ENCODE results near the gene GCHFR.

Gene GCHFR

DNA sequence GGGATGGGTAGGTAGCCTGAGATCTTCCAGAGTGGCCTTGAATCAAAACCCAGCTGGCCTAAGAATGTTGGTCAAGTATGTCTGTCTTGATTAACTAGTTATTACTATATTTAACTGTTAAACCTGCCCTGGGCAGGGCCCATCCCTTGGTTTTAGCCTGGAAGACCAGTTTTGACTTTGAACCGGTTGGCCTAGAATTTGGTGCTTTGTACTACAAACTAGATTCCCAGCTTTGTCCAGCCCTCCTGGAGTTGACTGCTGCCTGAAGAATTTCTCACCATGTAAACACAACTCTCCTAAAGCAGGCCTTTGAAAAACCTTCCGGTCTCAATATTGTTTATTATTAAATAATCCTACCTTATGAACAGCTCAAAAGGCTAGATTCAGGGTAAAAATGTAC lies 21.9 kb downstream of the GCHFR start:
- Histone ChIP-seq H3K4me1 (ENCODE audit: insufficient read depth, low read length, severe bottlenecking) (peaks cover 11% of the 10 kb centered on the region), H2AFZ (ENCODE audit: low read length) (no peak overlapping the region), H4K20me1 (ENCODE audit: insufficient read depth, low read length) (no peaks in the 10 kb centered on the region), H3K79me2 (ENCODE audit: insufficient read depth, low read length) (no peaks in the 10 kb centered on the region), H3K9me3 (ENCODE audit: low read length) (no peaks in the 10 kb centered on the region), H3K4me2 (ENCODE audit: low read length) (no peak overlapping the region), H3F3A (ENCODE audit: insufficient read depth, low read length) (no peaks in the 10 kb centered on the region), H3K27me3 (ENCODE audit: insufficient read depth, low read length) (no peaks in the 10 kb centered on the region), H3K9ac (ENCODE audit: low read length) (no peak overlapping the region), H3K9me2 (ENCODE audit: low read depth, low read length) (no peaks in the 10 kb centered on the region), H3K27ac (ENCODE audit: low read depth, low read length, poor library complexity, severe bottlenecking) (no peak overlapping the region), H3K36me3 (ENCODE audit: insufficient read depth, low read length) (no peaks in the 10 kb centered on the region; the same call in 1 of the 2 replicates), H3K4me3 (ENCODE audit: low read depth, low read length, poor library complexity, severe bottlenecking) (no peak overlapping the region)
- TF ChIP-seq EZH2 (IDR thresholded peaks at IDR 0.05; ENCODE audit: borderline replicate concordance, low read length) (no peak), CTCF (IDR thresholded peaks at IDR 0.05; ENCODE audit: low read length) (no peak)

DNA sequence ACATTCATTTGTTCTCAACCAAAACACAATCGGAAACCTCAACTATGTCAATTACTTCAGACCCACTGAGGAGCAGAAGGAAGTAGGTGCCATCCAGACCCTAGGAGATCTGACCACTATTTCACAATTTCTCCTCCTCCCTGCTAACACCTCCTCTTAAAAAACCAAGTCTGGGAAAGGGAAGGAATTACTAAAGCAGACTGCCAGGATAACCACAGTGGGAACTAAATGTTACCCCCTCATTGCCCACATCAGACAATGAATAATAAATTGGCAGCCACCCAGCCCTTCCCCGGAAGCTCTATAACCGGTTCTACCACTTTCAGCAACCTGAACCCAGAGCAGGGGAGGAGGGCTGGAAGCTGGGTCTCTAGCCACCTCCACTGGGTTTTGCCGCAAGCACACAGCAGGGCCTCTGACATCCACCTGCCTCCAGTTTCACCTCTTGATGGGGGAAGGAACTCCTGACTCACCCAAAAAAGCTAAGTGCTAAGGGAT lies 23.5 kb downstream of the GCHFR start:
- H3K4me2 ChIP-seq (ENCODE audit: low read length): no peak overlapping the region
- no peaks in the 10 kb centered on the region for H3F3A ChIP-seq (ENCODE audit: insufficient read depth, low read length)
- peaks cover 6% of the 10 kb centered on the region; the same call in 1 of the 2 replicates for H3K36me3 ChIP-seq (ENCODE audit: insufficient read depth, low read length)
- H3K79me2 ChIP-seq (ENCODE audit: insufficient read depth, low read length): no peaks in the 10 kb centered on the region
- H3K27ac ChIP-seq (ENCODE audit: low read depth, low read length, poor library complexity, severe bottlenecking): no peak overlapping the region
- TF ChIP-seq CTCF (IDR thresholded peaks at IDR 0.05; ENCODE audit: low read length) (no peak), EZH2 (IDR thresholded peaks at IDR 0.05; ENCODE audit: borderline replicate concordance, low read length) (no peak)
- H4K20me1 ChIP-seq (ENCODE audit: insufficient read depth, low read length): no peaks in the 10 kb centered on the region
- no peaks in the 10 kb centered on the region for H3K9me2 ChIP-seq (ENCODE audit: low read depth, low read length)
- no peaks in the 10 kb centered on the region for H3K9me3 ChIP-seq (ENCODE audit: low read length)
- no peaks in the 10 kb centered on the region for H3K27me3 ChIP-seq (ENCODE audit: insufficient read depth, low read length)
- no peak overlapping the region for H3K4me3 ChIP-seq (ENCODE audit: low read depth, low read length, poor library complexity, severe bottlenecking)
- H3K4me1 ChIP-seq (ENCODE audit: insufficient read depth, low read length, severe bottlenecking): peaks cover 11% of the 10 kb centered on the region
- no peak overlapping the region for H2AFZ ChIP-seq (ENCODE audit: low read length)
- no peak overlapping the region; the same call in 1 of the 2 replicates for H3K9ac ChIP-seq (ENCODE audit: low read length)

GRCh38 chr15:40787991-40788390 lies 24.1 kb downstream of the GCHFR start:
- Histone ChIP-seq H2AFZ (ENCODE audit: low read length) (no peak overlapping the region), H3K4me3 (ENCODE audit: low read depth, low read length, poor library complexity, severe bottlenecking) (no peak overlapping the region), H3K27me3 (ENCODE audit: insufficient read depth, low read length) (no peaks in the 10 kb centered on the region), H3K4me1 (ENCODE audit: insufficient read depth, low read length, severe bottlenecking) (peaks cover 11% of the 10 kb centered on the region), H3K9me2 (ENCODE audit: low read depth, low read length) (no peaks in the 10 kb centered on the region), H3K9me3 (ENCODE audit: low read length) (no peaks in the 10 kb centered on the region), H3K9ac (ENCODE audit: low read length) (no peak overlapping the region; the same call in 1 of the 2 replicates), H4K20me1 (ENCODE audit: insufficient read depth, low read length) (no peaks in the 10 kb centered on the region), H3K4me2 (ENCODE audit: low read length) (no peak overlapping the region), H3K36me3 (ENCODE audit: insufficient read depth, low read length) (peaks cover 8% of the 10 kb centered on the region; the same call in 1 of the 2 replicates), H3F3A (ENCODE audit: insufficient read depth, low read length) (no peaks in the 10 kb centered on the region), H3K79me2 (ENCODE audit: insufficient read depth, low read length) (no peaks in the 10 kb centered on the region), H3K27ac (ENCODE audit: low read depth, low read length, poor library complexity, severe bottlenecking) (no peak overlapping the region)
- no peak for TF ChIP-seq CTCF (IDR thresholded peaks at IDR 0.05; ENCODE audit: low read length)
- no peak for TF ChIP-seq EZH2 (IDR thresholded peaks at IDR 0.05; ENCODE audit: borderline replicate concordance, low read length)

Data from OCI-LY1 (cell line).